ENCODE results near the gene DPP10. TPM values are rescaled to one million over a fixed set of nuclear protein-coding genes. Genes with fewer than 3 reads are reported as not detected.

Gene DPP10
- total and polyA plus RNA-seq, 10 of the 15 experiments (the other 5 are each of a cell fraction or from before 2014, with no cell fraction given): not detected

DNA sequence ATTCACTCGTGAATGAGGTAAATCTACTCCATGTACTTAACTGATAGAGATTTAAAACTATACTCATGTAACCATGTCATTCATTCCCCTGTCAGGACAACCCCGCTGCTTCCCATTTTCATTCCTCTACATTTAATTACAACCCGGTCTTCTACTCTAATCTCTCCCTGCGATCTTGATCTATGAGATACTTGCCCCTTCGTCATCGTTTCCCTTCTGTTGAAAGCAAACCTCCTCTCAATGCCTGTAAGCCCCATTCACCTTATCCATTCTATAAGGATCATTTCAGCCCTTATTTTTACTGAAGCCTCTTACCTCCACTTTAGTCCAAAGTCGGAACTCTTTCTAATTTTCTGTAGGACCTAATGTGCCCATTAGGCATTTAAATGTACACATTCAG lies 492.6 kb downstream of the DPP10 start:
- no peaks in the 10 kb centered on the region for H3K4me1 ChIP-seq (ENCODE audit: control insufficient read depth, insufficient read depth, low read length)
- ChIA-PET SMC1A (ENCODE audit: uncharacterized antibody, unreplicated experiment) (no interaction called here), CTCF (no interaction called here), RAD21 (ENCODE audit: unreplicated experiment) (no interaction called here), POLR2A (no interaction called here)
- no peak overlapping the region for H3K9ac ChIP-seq (ENCODE audit: control insufficient read depth, insufficient read depth, low read length)
- ATAC-seq (no peak), FAIRE-seq (no peak), DNase-seq (ENCODE audit: low read depth, low spot score) (no peak)
- H3K27ac ChIP-seq (ENCODE audit: control insufficient read depth, insufficient read depth): no peak overlapping the region
- TF ChIP-seq SUPT20H (IDR thresholded peaks at IDR 0.05; ENCODE audit: borderline replicate concordance, control insufficient read depth, low read depth, low read length): no peak
- TF ChIP-seq CREM (IDR thresholded peaks at IDR 0.05; ENCODE audit: low read depth): no peak
- TF ChIP-seq POLR2AphosphoS5 (IDR thresholded peaks at IDR 0.05; ENCODE audit: low read length): no peak
- TF ChIP-seq BRCA1 (IDR thresholded peaks at IDR 0.05; ENCODE audit: low read depth, low read length): no peak
- no peak for TF ChIP-seq MYB (IDR thresholded peaks at IDR 0.05; ENCODE audit: borderline replicate concordance, low read depth, low read length)
- TF ChIP-seq ASH2L (IDR thresholded peaks at IDR 0.05; ENCODE audit: borderline replicate concordance, low read depth): no peak
- no peak for TF ChIP-seq NBN (IDR thresholded peaks at IDR 0.05)
- no peak for TF ChIP-seq NR2F1 (conservative IDR thresholded peaks at IDR 0.05)
- TF ChIP-seq, protein P1, sequence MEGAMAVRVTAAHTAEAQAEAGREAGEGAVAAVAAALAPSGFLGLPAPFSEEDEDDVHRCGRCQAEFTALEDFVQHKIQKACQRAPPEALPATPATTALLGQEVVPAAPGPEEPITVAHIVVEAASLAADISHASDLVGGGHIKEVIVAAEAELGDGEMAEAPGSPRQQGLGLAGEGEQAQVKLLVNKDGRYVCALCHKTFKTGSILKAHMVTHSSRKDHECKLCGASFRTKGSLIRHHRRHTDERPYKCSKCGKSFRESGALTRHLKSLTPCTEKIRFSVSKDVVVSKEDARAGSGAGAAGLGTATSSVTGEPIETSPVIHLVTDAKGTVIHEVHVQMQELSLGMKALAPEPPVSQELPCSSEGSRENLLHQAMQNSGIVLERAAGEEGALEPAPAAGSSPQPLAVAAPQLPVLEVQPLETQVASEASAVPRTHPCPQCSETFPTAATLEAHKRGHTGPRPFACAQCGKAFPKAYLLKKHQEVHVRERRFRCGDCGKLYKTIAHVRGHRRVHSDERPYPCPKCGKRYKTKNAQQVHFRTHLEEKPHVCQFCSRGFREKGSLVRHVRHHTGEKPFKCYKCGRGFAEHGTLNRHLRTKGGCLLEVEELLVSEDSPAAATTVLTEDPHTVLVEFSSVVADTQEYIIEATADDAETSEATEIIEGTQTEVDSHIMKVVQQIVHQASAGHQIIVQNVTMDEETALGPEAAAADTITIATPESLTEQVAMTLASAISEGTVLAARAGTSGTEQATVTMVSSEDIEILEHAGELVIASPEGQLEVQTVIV (IDR thresholded peaks at IDR 0.05; ENCODE audit: borderline replicate concordance, partially characterized antibody): no peak
- TF ChIP-seq, protein P2, sequence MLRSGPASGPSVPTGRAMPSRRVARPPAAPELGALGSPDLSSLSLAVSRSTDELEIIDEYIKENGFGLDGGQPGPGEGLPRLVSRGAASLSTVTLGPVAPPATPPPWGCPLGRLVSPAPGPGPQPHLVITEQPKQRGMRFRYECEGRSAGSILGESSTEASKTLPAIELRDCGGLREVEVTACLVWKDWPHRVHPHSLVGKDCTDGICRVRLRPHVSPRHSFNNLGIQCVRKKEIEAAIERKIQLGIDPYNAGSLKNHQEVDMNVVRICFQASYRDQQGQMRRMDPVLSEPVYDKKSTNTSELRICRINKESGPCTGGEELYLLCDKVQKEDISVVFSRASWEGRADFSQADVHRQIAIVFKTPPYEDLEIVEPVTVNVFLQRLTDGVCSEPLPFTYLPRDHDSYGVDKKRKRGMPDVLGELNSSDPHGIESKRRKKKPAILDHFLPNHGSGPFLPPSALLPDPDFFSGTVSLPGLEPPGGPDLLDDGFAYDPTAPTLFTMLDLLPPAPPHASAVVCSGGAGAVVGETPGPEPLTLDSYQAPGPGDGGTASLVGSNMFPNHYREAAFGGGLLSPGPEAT (IDR thresholded peaks at IDR 0.05; ENCODE audit: low read depth): no peak
- TF ChIP-seq, protein P3, sequence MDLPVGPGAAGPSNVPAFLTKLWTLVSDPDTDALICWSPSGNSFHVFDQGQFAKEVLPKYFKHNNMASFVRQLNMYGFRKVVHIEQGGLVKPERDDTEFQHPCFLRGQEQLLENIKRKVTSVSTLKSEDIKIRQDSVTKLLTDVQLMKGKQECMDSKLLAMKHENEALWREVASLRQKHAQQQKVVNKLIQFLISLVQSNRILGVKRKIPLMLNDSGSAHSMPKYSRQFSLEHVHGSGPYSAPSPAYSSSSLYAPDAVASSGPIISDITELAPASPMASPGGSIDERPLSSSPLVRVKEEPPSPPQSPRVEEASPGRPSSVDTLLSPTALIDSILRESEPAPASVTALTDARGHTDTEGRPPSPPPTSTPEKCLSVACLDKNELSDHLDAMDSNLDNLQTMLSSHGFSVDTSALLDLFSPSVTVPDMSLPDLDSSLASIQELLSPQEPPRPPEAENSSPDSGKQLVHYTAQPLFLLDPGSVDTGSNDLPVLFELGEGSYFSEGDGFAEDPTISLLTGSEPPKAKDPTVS (IDR thresholded peaks at IDR 0.05; ENCODE audit: low read depth, low read length): no peak
- TF ChIP-seq SMAD1 (IDR thresholded peaks at IDR 0.05; ENCODE audit: low read depth, partially characterized antibody): no peak
- TF ChIP-seq DPF2 (IDR thresholded peaks at IDR 0.05): no peak
- no peak for TF ChIP-seq SP1 (IDR thresholded peaks at IDR 0.05; ENCODE audit: low read depth, low read length)
- TF ChIP-seq, protein P4, sequence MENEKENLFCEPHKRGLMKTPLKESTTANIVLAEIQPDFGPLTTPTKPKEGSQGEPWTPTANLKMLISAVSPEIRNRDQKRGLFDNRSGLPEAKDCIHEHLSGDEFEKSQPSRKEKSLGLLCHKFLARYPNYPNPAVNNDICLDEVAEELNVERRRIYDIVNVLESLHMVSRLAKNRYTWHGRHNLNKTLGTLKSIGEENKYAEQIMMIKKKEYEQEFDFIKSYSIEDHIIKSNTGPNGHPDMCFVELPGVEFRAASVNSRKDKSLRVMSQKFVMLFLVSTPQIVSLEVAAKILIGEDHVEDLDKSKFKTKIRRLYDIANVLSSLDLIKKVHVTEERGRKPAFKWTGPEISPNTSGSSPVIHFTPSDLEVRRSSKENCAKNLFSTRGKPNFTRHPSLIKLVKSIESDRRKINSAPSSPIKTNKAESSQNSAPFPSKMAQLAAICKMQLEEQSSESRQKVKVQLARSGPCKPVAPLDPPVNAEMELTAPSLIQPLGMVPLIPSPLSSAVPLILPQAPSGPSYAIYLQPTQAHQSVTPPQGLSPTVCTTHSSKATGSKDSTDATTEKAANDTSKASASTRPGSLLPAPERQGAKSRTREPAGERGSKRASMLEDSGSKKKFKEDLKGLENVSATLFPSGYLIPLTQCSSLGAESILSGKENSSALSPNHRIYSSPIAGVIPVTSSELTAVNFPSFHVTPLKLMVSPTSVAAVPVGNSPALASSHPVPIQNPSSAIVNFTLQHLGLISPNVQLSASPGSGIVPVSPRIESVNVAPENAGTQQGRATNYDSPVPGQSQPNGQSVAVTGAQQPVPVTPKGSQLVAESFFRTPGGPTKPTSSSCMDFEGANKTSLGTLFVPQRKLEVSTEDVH (IDR thresholded peaks at IDR 0.05; ENCODE audit: low read depth, partially characterized antibody): no peak
- intact Hi-C loops (cut with micrococcal nuclease; ENCODE audit: unreplicated experiment) (no loop called here), in situ Hi-C loops (cut with MboI) (no loop called here)
- no peak overlapping the region for H3K4me3 ChIP-seq
- BruUV-seq (replicated peaks): no TSS peak
- H3K4me2 ChIP-seq (ENCODE audit: control insufficient read depth, insufficient read depth): no peak overlapping the region
- H3K9me3 ChIP-seq (replicated peaks; ENCODE audit: control insufficient read depth, insufficient read depth, low read length): no peaks in the 10 kb centered on the region
- WGBS (ENCODE audit: insufficient coverage, insufficient replicate concordance, low lambda C conversion rate, missing lambda C conversion rate): 0% methylated on average over 7 of the region's 7 CpGs
- no peak overlapping the region for H2AFZ ChIP-seq (ENCODE audit: control insufficient read depth, low read depth, low read length)
- H3K36me3 ChIP-seq (ENCODE audit: control insufficient read depth in 2 of 2, insufficient read depth in 2 of 2, low read length in 1 of 2): no peaks in the 10 kb centered on the region
- no peaks in the 10 kb centered on the region for H4K20me1 ChIP-seq (ENCODE audit: control insufficient read depth, insufficient read depth)
- H3K27me3 ChIP-seq (replicated peaks in 1 of 2; ENCODE audit: control insufficient read depth in 2 of 2, insufficient read depth in 2 of 2, low read length in 1 of 2): no peaks in the 10 kb centered on the region
- no peaks in the 10 kb centered on the region for H3K79me2 ChIP-seq (ENCODE audit: control insufficient read depth, insufficient read depth, low read length)

All from GM12878 (cell line).